ENCODE results near the gene UBA3.
A peak's percentile ranks its signal among the peaks of the same experiment; 100 is the strongest.

Gene UBA3

DNA sequence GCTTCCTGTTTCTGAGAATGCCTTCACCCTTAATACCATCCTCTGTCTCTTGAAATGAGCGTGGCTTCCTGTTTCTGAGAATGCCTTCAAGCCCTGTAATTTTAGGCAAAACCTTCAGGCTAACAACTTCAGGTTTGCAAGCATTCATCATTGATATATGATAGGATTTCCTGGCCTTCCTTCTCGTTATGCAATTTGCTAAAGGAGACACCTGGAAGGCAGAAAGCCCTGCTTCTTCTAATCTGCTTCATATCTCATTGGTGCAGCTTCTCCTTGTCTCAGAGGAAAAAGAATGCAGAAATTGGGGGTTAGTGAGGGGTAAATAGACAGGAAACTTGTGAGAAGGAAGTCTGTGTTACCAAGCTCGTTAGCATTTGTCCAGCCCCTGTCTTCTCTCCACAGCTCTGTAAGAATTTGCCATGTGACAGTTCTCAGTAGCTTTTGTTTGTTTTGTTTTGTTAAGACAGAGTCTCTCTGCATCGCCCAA is 11.9 kb upstream of the UBA3 start:
- no peak for TF ChIP-seq EZH2 (optimal IDR thresholded peaks at IDR 0.05; ENCODE audit: low read depth, low read length)
- TF ChIP-seq, protein P1, sequence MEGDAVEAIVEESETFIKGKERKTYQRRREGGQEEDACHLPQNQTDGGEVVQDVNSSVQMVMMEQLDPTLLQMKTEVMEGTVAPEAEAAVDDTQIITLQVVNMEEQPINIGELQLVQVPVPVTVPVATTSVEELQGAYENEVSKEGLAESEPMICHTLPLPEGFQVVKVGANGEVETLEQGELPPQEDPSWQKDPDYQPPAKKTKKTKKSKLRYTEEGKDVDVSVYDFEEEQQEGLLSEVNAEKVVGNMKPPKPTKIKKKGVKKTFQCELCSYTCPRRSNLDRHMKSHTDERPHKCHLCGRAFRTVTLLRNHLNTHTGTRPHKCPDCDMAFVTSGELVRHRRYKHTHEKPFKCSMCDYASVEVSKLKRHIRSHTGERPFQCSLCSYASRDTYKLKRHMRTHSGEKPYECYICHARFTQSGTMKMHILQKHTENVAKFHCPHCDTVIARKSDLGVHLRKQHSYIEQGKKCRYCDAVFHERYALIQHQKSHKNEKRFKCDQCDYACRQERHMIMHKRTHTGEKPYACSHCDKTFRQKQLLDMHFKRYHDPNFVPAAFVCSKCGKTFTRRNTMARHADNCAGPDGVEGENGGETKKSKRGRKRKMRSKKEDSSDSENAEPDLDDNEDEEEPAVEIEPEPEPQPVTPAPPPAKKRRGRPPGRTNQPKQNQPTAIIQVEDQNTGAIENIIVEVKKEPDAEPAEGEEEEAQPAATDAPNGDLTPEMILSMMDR (IDR thresholded peaks at IDR 0.05; ENCODE audit: low read length), result no peak
- no peak for TF ChIP-seq EZH2phosphoT487 (IDR thresholded peaks at IDR 0.05; ENCODE audit: low read length)
- H3K4me1 ChIP-seq (ENCODE audit: low read length), result peaks cover 76% of the 10 kb centered on the region

DNA sequence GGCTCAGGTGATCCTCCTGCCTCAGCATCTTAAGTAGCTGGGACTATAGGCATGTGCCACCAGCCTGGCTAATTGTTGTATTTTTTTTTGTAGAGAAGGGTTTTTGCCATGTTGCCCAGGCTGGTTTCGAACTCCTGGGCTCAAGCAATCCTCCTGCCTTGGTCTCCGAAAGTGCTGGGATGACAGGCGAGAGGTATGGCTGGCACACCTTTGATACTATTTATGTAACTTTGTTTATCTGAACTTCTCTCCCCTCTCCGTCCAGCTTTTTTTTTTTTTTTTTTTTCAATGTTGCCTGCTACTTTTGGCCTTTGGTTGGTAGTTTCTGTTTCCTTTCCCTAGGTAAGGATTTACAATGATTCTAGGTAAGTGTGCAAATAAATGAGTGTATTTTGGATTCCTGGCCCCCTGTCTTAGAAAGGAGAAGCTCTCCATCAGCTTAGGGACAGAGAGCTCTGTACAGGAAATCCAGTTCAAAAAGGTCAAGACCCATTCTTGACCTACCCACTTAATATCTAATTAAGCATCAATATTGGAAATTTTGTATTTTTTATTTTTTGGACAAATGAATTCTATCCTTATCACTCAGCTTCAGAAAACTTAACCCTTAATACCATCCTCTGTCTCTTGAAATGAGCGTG is 11.3 kb upstream of the UBA3 start:
- Histone ChIP-seq H3K27ac (ENCODE audit: low read length) (peak overlapping the region; percentile 91), H4K20me1 (ENCODE audit: insufficient read depth, low read length) (no peaks in the 10 kb centered on the region), H3K4me3 (ENCODE audit: low read length) (peak overlapping the region; percentile 31), H3F3A (ENCODE audit: insufficient read depth, low read length) (peaks cover 91% of the 10 kb centered on the region), H3K9ac (ENCODE audit: low read length) (peak overlapping the region; percentile 37; the same call in 1 of the 2 replicates), H3K27me3 (replicated peaks; ENCODE audit: insufficient read depth, low read length) (no peaks in the 10 kb centered on the region), H3K36me3 (replicated peaks; ENCODE audit: insufficient read depth, low read length) (no peaks in the 10 kb centered on the region), H3K9me2 (replicated peaks; ENCODE audit: insufficient read depth, low read length) (no peaks in the 10 kb centered on the region), H3K9me3 (replicated peaks; ENCODE audit: insufficient read depth, low read length) (no peaks in the 10 kb centered on the region), H3K79me2 (ENCODE audit: low read length) (peaks cover 96% of the 10 kb centered on the region), H3K4me1 (ENCODE audit: low read length) (peaks cover 70% of the 10 kb centered on the region), H2AFZ (ENCODE audit: low read length) (no peak overlapping the region), H3K4me2 (ENCODE audit: low read depth, low read length) (peak overlapping the region; percentile 89)
- TF ChIP-seq EZH2 (optimal IDR thresholded peaks at IDR 0.05; ENCODE audit: low read depth, low read length), result no peak
- TF ChIP-seq, protein P1 (IDR thresholded peaks at IDR 0.05; ENCODE audit: low read length), result no peak
- no peak for TF ChIP-seq EZH2phosphoT487 (IDR thresholded peaks at IDR 0.05; ENCODE audit: low read length)
- peak; percentile 50 for DNase-seq

More for the DNA sequence above, 11.9 kb upstream of the UBA3 start:
- H3K27me3 ChIP-seq (replicated peaks; ENCODE audit: insufficient read depth, low read length), result no peaks in the 10 kb centered on the region
- H3K4me3 ChIP-seq (ENCODE audit: low read length), result peak overlapping the region; percentile 31; the same call in 1 of the 2 replicates
- peaks cover 88% of the 10 kb centered on the region for H3F3A ChIP-seq (ENCODE audit: insufficient read depth, low read length)
- no peak overlapping the region for H2AFZ ChIP-seq (ENCODE audit: low read length)
- no peaks in the 10 kb centered on the region for H3K9me2 ChIP-seq (replicated peaks; ENCODE audit: insufficient read depth, low read length)
- peak overlapping the region; percentile 37; the same call in 1 of the 2 replicates for H3K9ac ChIP-seq (ENCODE audit: low read length)
- peak; percentile 47 for DNase-seq
- H4K20me1 ChIP-seq (ENCODE audit: insufficient read depth, low read length), result no peaks in the 10 kb centered on the region
- H3K27ac ChIP-seq (ENCODE audit: low read length), result peak overlapping the region; percentile 91
- H3K36me3 ChIP-seq (replicated peaks; ENCODE audit: insufficient read depth, low read length), result no peaks in the 10 kb centered on the region; the same call in 1 of the 2 replicates
- peak overlapping the region; percentile 89 for H3K4me2 ChIP-seq (ENCODE audit: low read depth, low read length)
- no peaks in the 10 kb centered on the region for H3K9me3 ChIP-seq (replicated peaks; ENCODE audit: insufficient read depth, low read length)
- peaks cover 96% of the 10 kb centered on the region for H3K79me2 ChIP-seq (ENCODE audit: low read length)

DNA sequence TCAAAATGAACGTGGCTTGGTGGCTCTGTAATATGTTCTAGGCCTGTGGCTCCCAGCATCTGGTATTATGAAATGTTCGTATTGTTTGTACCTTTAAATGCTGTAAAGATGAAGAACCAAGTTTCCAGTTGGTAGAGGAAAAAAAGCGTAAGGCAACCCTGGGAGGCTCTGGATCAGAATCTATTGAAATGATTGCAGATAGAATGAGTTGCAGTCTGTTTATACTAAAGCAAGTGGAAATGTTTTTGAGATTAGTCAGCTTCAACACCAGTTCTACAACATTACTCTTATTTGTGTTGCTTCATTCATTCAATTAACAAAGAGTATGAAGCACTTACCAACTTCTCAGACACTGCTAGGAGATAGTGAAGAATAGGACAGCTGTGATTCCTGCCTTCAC is 9.9 kb upstream of the UBA3 start:
- Histone ChIP-seq H3K9me3 (replicated peaks; ENCODE audit: insufficient read depth, low read length) (no peaks in the 10 kb centered on the region), H4K20me1 (ENCODE audit: insufficient read depth, low read length) (no peaks in the 10 kb centered on the region), H3K4me2 (ENCODE audit: low read depth, low read length) (peak overlapping the region; percentile 89), H3K4me1 (ENCODE audit: low read length) (peaks cover 62% of the 10 kb centered on the region), H3K9ac (ENCODE audit: low read length) (no peak overlapping the region; the same call in 1 of the 2 replicates), H3K9me2 (replicated peaks; ENCODE audit: insufficient read depth, low read length) (no peaks in the 10 kb centered on the region), H2AFZ (ENCODE audit: low read length) (no peak overlapping the region), H3K36me3 (replicated peaks; ENCODE audit: insufficient read depth, low read length) (no peaks in the 10 kb centered on the region), H3K27ac (ENCODE audit: low read length) (peak overlapping the region; percentile 91; the same call in 1 of the 2 replicates), H3K27me3 (replicated peaks; ENCODE audit: insufficient read depth, low read length) (no peaks in the 10 kb centered on the region), H3K4me3 (ENCODE audit: low read length) (peak overlapping the region; percentile 31), H3F3A (ENCODE audit: insufficient read depth, low read length) (peaks cover 90% of the 10 kb centered on the region), H3K79me2 (ENCODE audit: low read length) (peaks cover 97% of the 10 kb centered on the region)
- TF ChIP-seq EZH2 (optimal IDR thresholded peaks at IDR 0.05; ENCODE audit: low read depth, low read length), result no peak
- TF ChIP-seq, protein P1 (IDR thresholded peaks at IDR 0.05; ENCODE audit: low read length), result no peak
- no peak for TF ChIP-seq EZH2phosphoT487 (IDR thresholded peaks at IDR 0.05; ENCODE audit: low read length)
- no peak for DNase-seq
